Neural crest cell (in vitro differentiated cells): ENCODE data around the gene KRT74. TPM values are rescaled to one million over a fixed set of nuclear protein-coding genes. Genes with fewer than 3 reads are reported as not detected.

ENCODE experiments used
- DNase-seq: peaks from one replicate; pipeline ENCODE4 v3.0.0; 2021; ENCODE audit warnings: low read depth, mixed read lengths, low spot score
- H3K27ac Mint-ChIP-seq: one replicate; pipeline ENCODE4 v1.8.0; 2021; ENCODE audit warnings: mild to moderate bottlenecking, mixed read lengths; ENCODE audit not compliant: unreplicated experiment
- H3K27me3 Mint-ChIP-seq: 2 replicates; pipeline ENCODE4 v1.8.0; 2021; ENCODE audit warnings: low read depth, mild to moderate bottlenecking, mixed read lengths
- H3K36me3 Mint-ChIP-seq: 2 replicates; pipeline ENCODE4 v1.8.0; 2021; ENCODE audit warnings: low read depth, mild to moderate bottlenecking, mixed read lengths
- H3K4me1 Mint-ChIP-seq: 2 replicates; pipeline ENCODE4 v1.8.0; 2021; ENCODE audit warnings: mixed read lengths
- H3K4me3 Mint-ChIP-seq: one replicate; pipeline ENCODE4 v1.8.0; 2021; ENCODE audit warnings: mild to moderate bottlenecking, mixed read lengths
- H3K9me3 Mint-ChIP-seq: 2 replicates; pipeline ENCODE4 v1.8.0; 2021; ENCODE audit warnings: mixed read lengths
- long read RNA-seq: library from polyadenylated mRNA; unstranded; transcript quantifications from one replicate; pipeline ENCODE4 v2.0.0, GENCODE V29; 2020
- total RNA-seq: library from RNA; stranded (reverse); gene quantifications from 2 replicates; pipeline ENCODE4 v1.2.1, GENCODE V29; 2021
- TF ChIP-seq, protein P1 (sequence below): fragments of 200-600 bp; sonication (generic); conservative IDR thresholded peaks from 2 replicates; pipeline ENCODE4 v1.5.0; 2021; ENCODE audit warnings: antibody characterized with exemption, mild to moderate bottlenecking

KRT74 gene
- total RNA-seq = not detected in 2 replicates
- long read RNA-seq = 0 reads

GRCh38 chr12:52573743-52574142 lies at the start of gene KRT74:
Gene KRT74, minus strand, starts transcription at chr12:52573843. Its CDS starts 66 bp downstream, at chr12:52573777.
- no peak for DNase-seq
- H3K9me3 Mint-ChIP-seq = no peaks in the 10 kb centered on the region
- H3K4me1 Mint-ChIP-seq = no peaks in the 10 kb centered on the region
- H3K36me3 Mint-ChIP-seq = no peaks in the 10 kb centered on the region
- H3K27me3 Mint-ChIP-seq = peaks cover 4% of the 10 kb centered on the region
- no peak within 1 kb of the TSS for H3K27ac Mint-ChIP-seq
- TF ChIP-seq, protein P1, sequence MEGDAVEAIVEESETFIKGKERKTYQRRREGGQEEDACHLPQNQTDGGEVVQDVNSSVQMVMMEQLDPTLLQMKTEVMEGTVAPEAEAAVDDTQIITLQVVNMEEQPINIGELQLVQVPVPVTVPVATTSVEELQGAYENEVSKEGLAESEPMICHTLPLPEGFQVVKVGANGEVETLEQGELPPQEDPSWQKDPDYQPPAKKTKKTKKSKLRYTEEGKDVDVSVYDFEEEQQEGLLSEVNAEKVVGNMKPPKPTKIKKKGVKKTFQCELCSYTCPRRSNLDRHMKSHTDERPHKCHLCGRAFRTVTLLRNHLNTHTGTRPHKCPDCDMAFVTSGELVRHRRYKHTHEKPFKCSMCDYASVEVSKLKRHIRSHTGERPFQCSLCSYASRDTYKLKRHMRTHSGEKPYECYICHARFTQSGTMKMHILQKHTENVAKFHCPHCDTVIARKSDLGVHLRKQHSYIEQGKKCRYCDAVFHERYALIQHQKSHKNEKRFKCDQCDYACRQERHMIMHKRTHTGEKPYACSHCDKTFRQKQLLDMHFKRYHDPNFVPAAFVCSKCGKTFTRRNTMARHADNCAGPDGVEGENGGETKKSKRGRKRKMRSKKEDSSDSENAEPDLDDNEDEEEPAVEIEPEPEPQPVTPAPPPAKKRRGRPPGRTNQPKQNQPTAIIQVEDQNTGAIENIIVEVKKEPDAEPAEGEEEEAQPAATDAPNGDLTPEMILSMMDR = no peak
- H3K4me3 Mint-ChIP-seq = no peak within 1 kb of the TSS

DNA sequence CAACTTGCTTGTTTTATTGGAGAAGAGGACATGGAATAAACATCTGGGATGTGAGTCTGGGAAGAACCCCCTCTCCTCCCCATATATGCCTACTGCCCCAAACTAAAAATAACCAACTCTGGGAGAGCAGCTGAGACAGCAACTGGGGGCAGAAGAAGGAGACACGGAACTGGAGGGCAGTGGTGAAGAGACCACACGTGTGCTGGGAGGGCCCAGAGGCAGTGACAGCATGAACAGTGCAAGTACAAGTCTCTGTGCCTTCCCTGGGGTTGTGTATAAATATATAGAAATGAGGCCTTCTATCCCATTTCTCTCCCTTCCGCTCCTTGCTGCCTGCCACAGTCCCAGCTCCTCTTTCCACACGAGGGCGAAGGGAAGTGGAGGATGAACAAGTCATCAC lies 48.7 kb upstream of the KRT74 start:
- DNase-seq = no peak
- Mint-ChIP-seq H3K4me1 (peaks cover 9% of the 10 kb centered on the region), H3K9me3 (no peaks in the 10 kb centered on the region), H3K27me3 (peaks cover 31% of the 10 kb centered on the region), H3K4me3 (no peak overlapping the region), H3K27ac (no peak overlapping the region), H3K36me3 (no peaks in the 10 kb centered on the region)
- TF ChIP-seq, protein P1 = no peak

DNA sequence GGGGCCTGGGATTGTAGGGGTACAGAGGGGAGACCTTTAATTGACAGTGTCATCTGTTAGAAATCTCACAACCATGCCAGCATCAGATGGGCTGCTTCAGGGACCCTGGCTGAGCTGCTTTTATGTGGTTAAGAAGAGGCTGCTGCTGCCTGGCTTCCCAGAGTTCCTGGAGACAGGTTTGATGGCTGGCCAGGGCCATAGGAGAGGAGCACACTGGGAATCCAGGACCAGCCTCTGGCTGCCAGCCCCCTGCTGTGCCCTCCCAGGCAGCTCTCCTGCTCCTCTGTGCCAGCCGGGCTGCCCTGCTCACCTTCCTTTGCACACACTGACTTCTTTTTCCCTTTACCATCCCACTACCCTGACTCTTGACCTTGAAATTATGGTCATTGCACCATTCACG lies 45.2 kb upstream of the KRT74 start:
- Mint-ChIP-seq H3K4me3 (no peak overlapping the region), H3K9me3 (no peaks in the 10 kb centered on the region), H3K27me3 (peaks cover 17% of the 10 kb centered on the region), H3K36me3 (no peaks in the 10 kb centered on the region), H3K27ac (no peak overlapping the region), H3K4me1 (peaks cover 9% of the 10 kb centered on the region)
- TF ChIP-seq, protein P1 = no peak
- DNase-seq = no peak

- no peak within 1 kb of the TSS for H3K27ac Mint-ChIP-seq
- no peak for DNase-seq
- peaks cover 9% of the 10 kb centered on the region for H3K4me1 Mint-ChIP-seq
- no peaks in the 10 kb centered on the region for H3K9me3 Mint-ChIP-seq
- peaks cover 16% of the 10 kb centered on the region for H3K27me3 Mint-ChIP-seq
- H3K36me3 Mint-ChIP-seq = no peaks in the 10 kb centered on the region
- TF ChIP-seq, protein P1 = no peak
- no peak within 1 kb of the TSS for H3K4me3 Mint-ChIP-seq
Observed at GRCh38 chr12:52618216-52618615, 44.6 kb upstream of the KRT74 start, which contains the start of gene KRT73. Gene KRT73, minus strand, starts transcription at chr12:52618559. Its CDS starts 35 bp downstream, at chr12:52618524.

DNA sequence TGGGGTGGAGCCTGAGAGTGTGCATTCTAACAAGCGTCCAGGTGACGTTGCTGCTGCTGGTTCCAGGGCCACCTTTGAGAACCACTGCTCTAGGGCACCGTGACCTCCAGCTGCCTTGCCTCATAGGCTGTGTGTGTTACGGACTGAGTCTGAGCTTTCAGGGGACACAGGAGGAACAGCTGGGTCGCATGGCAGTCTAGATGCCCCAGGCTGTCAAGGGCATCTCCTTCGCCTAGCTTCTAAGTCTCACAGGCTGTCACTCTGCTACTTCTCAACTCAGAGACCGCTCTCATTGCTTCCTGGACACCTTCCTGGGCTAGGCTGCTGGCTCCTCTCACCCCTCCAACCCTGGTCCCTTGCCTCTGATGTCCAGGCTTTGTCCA lies 43.8 kb upstream of the KRT74 start:
- H3K9me3 Mint-ChIP-seq = no peaks in the 10 kb centered on the region
- DNase-seq = no peak
- H3K36me3 Mint-ChIP-seq = no peaks in the 10 kb centered on the region
- no peak overlapping the region for H3K4me3 Mint-ChIP-seq
- H3K27me3 Mint-ChIP-seq = peaks cover 22% of the 10 kb centered on the region
- TF ChIP-seq, protein P1 = no peak
- H3K27ac Mint-ChIP-seq = no peak overlapping the region
- H3K4me1 Mint-ChIP-seq = peaks cover 2% of the 10 kb centered on the region
